Measurements from ENCODE around the gene ASIC3. TPM values are rescaled to one million over a fixed set of nuclear protein-coding genes. Genes with fewer than 3 reads are reported as not detected.

The ASIC3 gene
- total and polyA plus RNA-seq, 2 donors (not counting 3 experiments of a cell fraction or from before 2014, with no cell fraction given): 0.69 to 0.70 TPM

DNA sequence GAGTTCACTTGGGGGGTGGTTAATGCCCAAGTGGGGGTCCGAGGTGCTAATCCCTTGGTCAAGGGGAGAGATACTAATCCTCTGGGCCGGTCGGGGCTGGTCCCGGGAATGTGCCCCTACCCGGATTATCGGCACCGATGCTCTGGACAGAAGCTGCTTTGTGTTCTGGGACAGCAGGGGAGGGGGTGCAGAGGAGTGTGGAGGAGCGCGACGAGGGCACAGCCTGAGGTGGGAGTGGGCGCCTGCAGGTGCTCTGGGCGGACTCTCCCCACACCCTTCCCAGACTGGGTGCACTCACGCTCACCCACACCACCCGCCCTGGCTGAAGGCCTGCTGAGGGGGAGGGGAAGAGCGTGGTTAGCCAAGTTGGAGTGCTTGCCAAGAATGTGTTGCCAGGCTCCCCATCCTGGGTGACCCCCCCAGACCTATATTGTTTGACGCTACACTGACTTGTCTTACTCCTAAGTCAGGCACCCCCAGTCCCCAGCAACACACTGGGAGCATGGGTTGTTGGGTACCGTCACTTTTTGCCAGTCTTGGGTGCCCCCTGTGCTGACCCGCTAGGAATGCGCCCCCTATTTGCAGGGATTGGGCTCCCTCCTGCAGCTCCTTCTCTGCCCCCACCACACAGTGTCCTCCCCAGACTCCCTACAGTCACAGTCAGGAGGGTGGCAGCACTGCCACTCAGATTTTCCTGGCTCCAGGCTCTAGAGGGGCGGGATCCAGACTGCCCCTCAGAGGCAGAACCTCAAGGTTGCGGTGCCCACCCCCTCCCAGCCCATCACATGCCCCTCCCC, 12.3 kb downstream of the ASIC3 start:
- Histone ChIP-seq H3K9me1 (replicated peaks; ENCODE audit: control insufficient read depth, extremely low read depth, insufficient read depth, low read length) (no peaks in the 10 kb centered on the region), H3K79me2 (ENCODE audit: control insufficient read depth, insufficient read depth, low read length) (peaks cover 34% of the 10 kb centered on the region), H3K27me3 (ENCODE audit: control insufficient read depth in 2 of 2, insufficient read depth in 2 of 2, low read length in 2 of 2) (no peaks in the 10 kb centered on the region), H3K4me2 (ENCODE audit: insufficient read depth, low read length) (peak overlapping the region; percentile 80), H2AFZ (ENCODE audit: low read depth, low read length) (no peak overlapping the region), H3K9ac (replicated peaks; ENCODE audit: extremely low read depth, insufficient read depth, low read length) (peak overlapping the region; percentile 70), H3K4me1 (ENCODE audit: control insufficient read depth, extremely low read depth, insufficient read depth, low read length) (peaks cover 29% of the 10 kb centered on the region), H3K27ac (ENCODE audit: insufficient read depth, low read depth, low read length) (peak overlapping the region; percentile 22), H3K4me3 (replicated peaks in 1 of 3; ENCODE audit: insufficient read depth in 1 of 3, low read depth in 1 of 3, low read length in 3 of 3) (peak overlapping the region; percentile 66 to 83 (median 78)), H3K9me3 (replicated peaks; ENCODE audit: control insufficient read depth, insufficient read depth, low read length) (no peaks in the 10 kb centered on the region), H4K20me1 (replicated peaks; ENCODE audit: control insufficient read depth, extremely low read depth, insufficient read depth, low read length) (no peaks in the 10 kb centered on the region), H3K36me3 (ENCODE audit: control insufficient read depth in 2 of 2, extremely low read depth in 1 of 2, insufficient read depth in 2 of 2, low read length in 2 of 2) (peaks cover 3 to 16% of the 10 kb centered on the region in 2 experiments)
- no TSS peak for BruUV-seq (replicated peaks)
- dilution Hi-C loops (cut with MboI; ENCODE audit: extremely low pct_ligation_motif_present, low sequenced_read_pairs): no loop called here
- ChIA-PET POLR2A (interaction anchor here (0.7 to 1.5 kb wide), 2 partner anchors 9 to 22 kb away, joined by 4 to 7 read pairs; no protein-coding TSS in a partner anchor), CTCF (interaction anchor here (0.8 to 2.8 kb wide), 12 partner anchors 8 to 98 kb away, joined by 3 to 11 read pairs (median 4); partner anchors contain the start of genes ABCB8 and FASTK)
- peak; percentile 32 for DNase-seq (ENCODE audit: low read depth, low spot score)
- peak; percentile 63 for FAIRE-seq
- intact Hi-C loops (cut with micrococcal nuclease): loop anchor here (1.0 kb wide), 1 partner anchor 51 kb away; no protein-coding TSS in a partner anchor
- TF ChIP-seq, protein P1, sequence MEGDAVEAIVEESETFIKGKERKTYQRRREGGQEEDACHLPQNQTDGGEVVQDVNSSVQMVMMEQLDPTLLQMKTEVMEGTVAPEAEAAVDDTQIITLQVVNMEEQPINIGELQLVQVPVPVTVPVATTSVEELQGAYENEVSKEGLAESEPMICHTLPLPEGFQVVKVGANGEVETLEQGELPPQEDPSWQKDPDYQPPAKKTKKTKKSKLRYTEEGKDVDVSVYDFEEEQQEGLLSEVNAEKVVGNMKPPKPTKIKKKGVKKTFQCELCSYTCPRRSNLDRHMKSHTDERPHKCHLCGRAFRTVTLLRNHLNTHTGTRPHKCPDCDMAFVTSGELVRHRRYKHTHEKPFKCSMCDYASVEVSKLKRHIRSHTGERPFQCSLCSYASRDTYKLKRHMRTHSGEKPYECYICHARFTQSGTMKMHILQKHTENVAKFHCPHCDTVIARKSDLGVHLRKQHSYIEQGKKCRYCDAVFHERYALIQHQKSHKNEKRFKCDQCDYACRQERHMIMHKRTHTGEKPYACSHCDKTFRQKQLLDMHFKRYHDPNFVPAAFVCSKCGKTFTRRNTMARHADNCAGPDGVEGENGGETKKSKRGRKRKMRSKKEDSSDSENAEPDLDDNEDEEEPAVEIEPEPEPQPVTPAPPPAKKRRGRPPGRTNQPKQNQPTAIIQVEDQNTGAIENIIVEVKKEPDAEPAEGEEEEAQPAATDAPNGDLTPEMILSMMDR (IDR thresholded peaks at IDR 0.05; ENCODE audit: extremely low read depth in 1 of 2, insufficient read depth in 1 of 2, low read depth in 1 of 2, low read length in 2 of 2): peak in 1 of 2 donors; percentile 13
- TF ChIP-seq EZH2 (IDR thresholded peaks at IDR 0.05; ENCODE audit: borderline replicate concordance, low read depth, low read length, severe bottlenecking): no peak

Measured in endothelial cell of umbilical vein (primary cell).